ENCODE results near the gene CCDC192.

DNA sequence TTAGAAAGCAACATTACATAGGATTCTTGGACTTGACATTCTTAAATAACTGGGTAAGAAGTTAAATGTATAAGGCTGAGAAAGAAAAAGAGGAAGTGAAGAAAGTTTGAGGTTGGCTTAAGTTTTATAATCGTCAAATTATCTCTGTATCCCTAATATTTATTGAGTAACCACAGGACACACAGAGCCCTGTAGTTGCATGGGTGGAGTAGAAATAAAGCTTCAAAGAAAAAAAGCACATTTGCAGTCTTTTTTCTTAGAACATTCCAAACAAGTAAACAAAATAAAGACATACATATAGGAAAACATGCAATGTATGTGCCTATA, 137.0 kb downstream of the CCDC192 start:
- TF ChIP-seq YY1 (IDR thresholded peaks at IDR 0.05; ENCODE audit: insufficient read depth, insufficient read length) (no peak), SUZ12 (IDR thresholded peaks at IDR 0.05; ENCODE audit: extremely low read depth, insufficient read depth, insufficient read length) (no peak)

Data from NT2/D1 (cell line).